ENCODE data around the gene EEIG1. TPM values are rescaled to one million over a fixed set of nuclear protein-coding genes. Genes with fewer than 3 reads are reported as not detected.

The EEIG1 gene
- total RNA-seq, 4 donors from 2014 or later = 5.0 to 140 (median 19.3) TPM

GRCh38 chr9:127938298-127938690 lies 42.5 kb downstream of the EEIG1 start:
- DNase-seq = no peak
- H3K4me3 ChIP-seq = peak overlapping the region; percentile 69 to 88
- peak overlapping the region; percentile 80 to 81 for H3K27ac ChIP-seq
- TF ChIP-seq, protein P1, sequence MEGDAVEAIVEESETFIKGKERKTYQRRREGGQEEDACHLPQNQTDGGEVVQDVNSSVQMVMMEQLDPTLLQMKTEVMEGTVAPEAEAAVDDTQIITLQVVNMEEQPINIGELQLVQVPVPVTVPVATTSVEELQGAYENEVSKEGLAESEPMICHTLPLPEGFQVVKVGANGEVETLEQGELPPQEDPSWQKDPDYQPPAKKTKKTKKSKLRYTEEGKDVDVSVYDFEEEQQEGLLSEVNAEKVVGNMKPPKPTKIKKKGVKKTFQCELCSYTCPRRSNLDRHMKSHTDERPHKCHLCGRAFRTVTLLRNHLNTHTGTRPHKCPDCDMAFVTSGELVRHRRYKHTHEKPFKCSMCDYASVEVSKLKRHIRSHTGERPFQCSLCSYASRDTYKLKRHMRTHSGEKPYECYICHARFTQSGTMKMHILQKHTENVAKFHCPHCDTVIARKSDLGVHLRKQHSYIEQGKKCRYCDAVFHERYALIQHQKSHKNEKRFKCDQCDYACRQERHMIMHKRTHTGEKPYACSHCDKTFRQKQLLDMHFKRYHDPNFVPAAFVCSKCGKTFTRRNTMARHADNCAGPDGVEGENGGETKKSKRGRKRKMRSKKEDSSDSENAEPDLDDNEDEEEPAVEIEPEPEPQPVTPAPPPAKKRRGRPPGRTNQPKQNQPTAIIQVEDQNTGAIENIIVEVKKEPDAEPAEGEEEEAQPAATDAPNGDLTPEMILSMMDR (IDR thresholded peaks at IDR 0.05) = no peak
- TF ChIP-seq POLR2A (IDR thresholded peaks at IDR 0.05) = no peak
- no peaks in the 10 kb centered on the region for H3K36me3 ChIP-seq
- no peaks in the 10 kb centered on the region for H3K9me3 ChIP-seq
- intact Hi-C loops (cut with DNase I; ENCODE audit: low total_unique reads) = no loop called here
- H3K4me1 ChIP-seq = peaks cover 10 to 12% of the 10 kb centered on the region in 2 donors
- H3K27me3 ChIP-seq = no peaks in the 10 kb centered on the region

DNA sequence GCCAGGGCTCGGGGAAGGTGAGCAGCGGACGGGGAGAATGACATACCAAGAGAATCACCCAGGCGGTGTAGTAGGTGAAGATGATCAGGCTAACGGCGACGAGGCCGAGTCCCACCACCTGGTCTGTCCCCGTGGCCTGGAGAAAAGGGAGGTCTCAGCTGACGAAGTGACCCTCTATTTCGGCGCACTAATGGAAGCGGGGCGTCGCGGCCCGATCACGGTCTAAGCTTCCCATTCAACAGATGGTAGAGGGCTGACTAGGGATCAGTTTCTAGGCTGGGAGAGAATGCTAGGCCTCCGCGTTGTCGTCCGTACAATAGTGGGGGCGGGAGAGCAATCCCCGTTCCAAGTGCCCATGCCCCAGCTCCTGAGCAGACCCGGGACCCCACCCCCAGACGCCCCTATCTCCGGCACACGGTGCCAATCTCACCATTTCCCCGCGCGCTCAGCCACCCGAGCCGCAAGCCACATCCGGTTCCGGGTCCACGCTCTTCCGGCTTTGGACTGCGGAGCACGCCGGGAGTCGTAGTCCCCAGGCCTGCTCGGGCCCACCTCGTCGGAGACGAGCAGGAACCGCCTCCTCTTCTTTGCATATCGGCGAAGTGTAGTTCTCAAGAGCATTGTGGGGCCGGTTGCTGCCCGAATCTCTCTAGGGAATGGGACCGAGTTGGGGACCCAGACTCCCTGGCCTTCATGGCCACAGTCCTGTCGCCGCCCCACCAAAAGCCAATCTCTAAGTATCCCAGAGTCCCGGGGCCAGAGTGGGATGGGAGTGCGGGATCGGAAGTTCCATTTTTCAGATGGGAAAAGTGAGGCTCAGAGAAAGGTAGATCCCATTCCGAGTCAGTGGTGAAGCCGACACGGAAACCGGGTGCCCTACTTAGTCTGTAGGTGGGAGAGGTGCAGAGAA lies 43.1 kb downstream of the EEIG1 start, which contains the start of gene DPM2:
DPM2 (minus strand) TSS at position 467 of the 910 bp plus-strand sequence; CDS start at position 433, 34 bp downstream.
- Histone ChIP-seq H3K36me3 (no peaks in the 10 kb centered on the region), H3K4me1 (peaks cover 10 to 12% of the 10 kb centered on the region in 2 donors), H3K9me3 (no peaks in the 10 kb centered on the region), H3K27me3 (no peaks in the 10 kb centered on the region), H3K4me3 (peak within 1 kb of the TSS; percentile 69 to 88), H3K27ac (peak within 1 kb of the TSS; percentile 80 to 81)
- TF ChIP-seq POLR2A (IDR thresholded peaks at IDR 0.05) = peak; percentile 10 to 59
- TF ChIP-seq, protein P1 (IDR thresholded peaks at IDR 0.05) = no peak
- DNase-seq = peak; percentile 79 to 83
- intact Hi-C loops (cut with DNase I; ENCODE audit: low total_unique reads) = no loop called here

- Histone ChIP-seq H3K9me3 (no peaks in the 10 kb centered on the region), H3K27me3 (no peaks in the 10 kb centered on the region), H3K27ac (peak overlapping the region in 1 of 2 donors; percentile 81), H3K4me1 (peaks cover 7 to 10% of the 10 kb centered on the region in 2 donors), H3K4me3 (peak overlapping the region; percentile 69 to 88), H3K36me3 (no peaks in the 10 kb centered on the region)
- no peak for DNase-seq
- intact Hi-C loops (cut with DNase I; ENCODE audit: low total_unique reads) = no loop called here
- no peak for TF ChIP-seq POLR2A (IDR thresholded peaks at IDR 0.05)
- TF ChIP-seq, protein P1 (IDR thresholded peaks at IDR 0.05) = no peak
Measured at GRCh38 chr9:127937056-127937387, 43.8 kb downstream of the EEIG1 start.

DNA sequence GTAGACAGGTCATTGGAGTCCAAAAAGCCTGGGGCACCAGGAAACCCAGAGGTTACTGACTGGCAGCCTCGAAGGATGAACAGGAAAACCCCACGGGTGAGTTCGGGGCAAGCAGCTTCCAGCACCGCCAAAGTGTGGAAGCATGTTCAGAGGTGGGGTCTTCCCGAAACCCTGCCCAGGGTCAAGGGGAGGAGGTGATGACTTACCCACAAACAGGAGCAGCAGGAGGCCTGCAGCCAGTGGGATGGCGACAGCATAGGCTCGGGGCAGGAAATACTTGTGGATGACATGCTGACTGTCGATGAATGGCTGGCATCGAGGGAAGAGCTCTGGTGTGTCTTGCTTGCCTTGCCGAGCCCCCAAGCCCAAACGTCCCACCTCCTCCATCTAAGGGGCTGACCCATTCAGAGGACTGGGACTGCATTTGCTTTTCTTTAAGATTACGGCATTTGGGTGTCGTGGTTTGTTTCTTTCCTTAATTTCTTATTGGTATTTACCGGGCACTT lies 44.4 kb downstream of the EEIG1 start:
- DNase-seq = no peak
- intact Hi-C loops (cut with DNase I; ENCODE audit: low total_unique reads) = no loop called here
- Histone ChIP-seq H3K4me1 (peaks cover 7 to 10% of the 10 kb centered on the region in 2 donors), H3K9me3 (no peaks in the 10 kb centered on the region), H3K36me3 (no peaks in the 10 kb centered on the region), H3K27ac (no peak overlapping the region), H3K4me3 (peak overlapping the region in 1 of 2 donors; percentile 69), H3K27me3 (no peaks in the 10 kb centered on the region)
- TF ChIP-seq, protein P1 (IDR thresholded peaks at IDR 0.05) = no peak
- TF ChIP-seq POLR2A (IDR thresholded peaks at IDR 0.05) = no peak

DNA sequence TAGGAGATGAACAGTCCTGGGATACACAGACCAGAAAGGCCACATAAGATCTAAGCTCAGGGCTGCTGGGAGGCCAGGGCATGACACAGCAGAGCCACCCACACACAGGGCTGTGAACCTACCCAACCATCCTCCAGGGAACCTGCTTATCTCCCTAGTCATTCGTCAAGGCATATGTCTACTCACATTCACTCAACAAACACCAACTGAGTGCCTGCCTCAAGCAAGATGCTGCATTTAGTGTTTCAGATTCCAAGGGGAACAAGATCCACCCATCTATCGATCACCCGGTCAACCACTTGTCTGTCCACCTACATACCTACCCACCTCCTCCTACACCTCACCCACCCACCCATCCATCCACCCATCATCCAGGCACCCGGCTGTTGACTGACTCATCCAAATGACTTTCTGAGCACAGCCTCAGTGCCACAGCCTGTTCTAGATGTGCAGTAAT lies 45.0 kb downstream of the EEIG1 start:
- no peaks in the 10 kb centered on the region for H3K36me3 ChIP-seq
- peaks cover 7 to 10% of the 10 kb centered on the region in 2 donors for H3K4me1 ChIP-seq
- no peak for DNase-seq
- TF ChIP-seq, protein P1 (IDR thresholded peaks at IDR 0.05) = no peak
- no peak for TF ChIP-seq POLR2A (IDR thresholded peaks at IDR 0.05)
- H3K27ac ChIP-seq = no peak overlapping the region
- H3K4me3 ChIP-seq = no peak overlapping the region
- intact Hi-C loops (cut with DNase I; ENCODE audit: low total_unique reads) = no loop called here
- no peaks in the 10 kb centered on the region for H3K27me3 ChIP-seq
- no peaks in the 10 kb centered on the region for H3K9me3 ChIP-seq
